Measurements from ENCODE around the gene TENM4. TPM values are rescaled to one million over a fixed set of nuclear protein-coding genes. Genes with fewer than 3 reads are reported as not detected.

The TENM4 gene
- total and polyA plus RNA-seq, 2 of the 8 experiments (the other 6 are each of a cell fraction or from before 2014, with no cell fraction given) = 3.5 to 7.2 TPM

DNA sequence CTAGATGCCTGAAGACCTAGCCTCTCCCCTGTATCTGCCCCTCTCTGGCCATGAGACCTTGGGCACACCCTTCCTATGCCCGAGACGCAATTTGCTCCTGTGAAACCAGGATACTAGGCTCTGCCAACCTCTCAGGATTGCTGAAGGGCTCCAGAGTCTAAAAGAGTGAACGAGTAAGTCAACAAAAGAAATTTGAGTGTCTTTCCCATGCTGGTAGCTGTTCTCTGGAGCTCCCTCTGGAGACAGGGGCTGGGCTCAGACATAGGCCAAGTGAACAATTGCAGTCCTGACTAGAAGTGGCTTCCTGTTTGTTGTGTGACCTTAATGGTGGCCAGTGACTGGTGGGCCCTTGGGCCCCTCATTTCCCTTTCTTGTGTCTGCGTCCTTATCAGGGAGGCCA is 677.2 kb downstream of the TENM4 start:
- Histone ChIP-seq H3K56ac (replicated peaks; ENCODE audit: insufficient read length, low read depth, low read length) (no peak overlapping the region), H2BK15ac (ENCODE audit: low read length) (no peak overlapping the region), H3K9ac (replicated peaks in 1 of 4; ENCODE audit: extremely low read depth in 1 of 4, low read depth in 3 of 4, low read length in 3 of 4) (no peak overlapping the region), H2BK120ac (replicated peaks; ENCODE audit: low read depth, low read length) (no peak overlapping the region), H3K23me2 (ENCODE audit: low read depth, low read length) (no peaks in the 10 kb centered on the region; the same call in 1 of the 2 replicates), H3K36me3 (ENCODE audit: control insufficient read depth in 2 of 4, insufficient read depth in 4 of 4, low read length in 3 of 4) (no peaks in the 10 kb centered on the region), H3K4me2 (ENCODE audit: insufficient read depth in 1 of 2, low read depth in 2 of 2, low read length in 2 of 2) (no peak overlapping the region), H4K5ac (ENCODE audit: insufficient read length, low read depth, low read length) (no peak overlapping the region), H2AFZ (ENCODE audit: low read length) (no peak overlapping the region), H3K4ac (replicated peaks; ENCODE audit: insufficient read length, low read depth, low read length) (no peak overlapping the region), H2BK5ac (ENCODE audit: low read depth, low read length) (no peak overlapping the region; the same call in 1 of the 2 replicates), H2AK5ac (ENCODE audit: low read depth, low read length) (no peak overlapping the region), H4K91ac (replicated peaks; ENCODE audit: insufficient read length, low read length) (no peak overlapping the region), H3K4me3 (ENCODE audit: extremely low read depth in 1 of 4, insufficient read depth in 2 of 4, low read depth in 3 of 4, low read length in 4 of 4) (no peak overlapping the region), H3K18ac (ENCODE audit: extremely low read depth, low read length) (no peak overlapping the region), H3K14ac (ENCODE audit: insufficient read length) (no peak overlapping the region), H3K79me2 (ENCODE audit: control insufficient read depth in 1 of 2, insufficient read depth in 2 of 2, low read length in 2 of 2) (no peaks in the 10 kb centered on the region), H3K79me1 (ENCODE audit: low read depth, low read length) (no peaks in the 10 kb centered on the region), H3K27ac (ENCODE audit: low read depth, low read length) (no peak overlapping the region), H3K27me3 (replicated peaks in 1 of 4; ENCODE audit: control insufficient read depth in 3 of 4, extremely low read depth in 1 of 4, insufficient read depth in 3 of 4, low read length in 3 of 4) (no peaks in the 10 kb centered on the region), H4K20me1 (replicated peaks in 1 of 2; ENCODE audit: control insufficient read depth in 1 of 2, insufficient read depth in 2 of 2, low read length in 2 of 2) (no peaks in the 10 kb centered on the region), H3K4me1 (replicated peaks in 1 of 4; ENCODE audit: control insufficient read depth in 3 of 4, insufficient read depth in 4 of 4, low read length in 3 of 4) (no peaks in the 10 kb centered on the region), H3K23ac (ENCODE audit: insufficient read length) (no peak overlapping the region), H3K9me3 (ENCODE audit: insufficient read depth in 2 of 2, low read depth in 1 of 2, low read length in 1 of 2) (no peaks in the 10 kb centered on the region), H4K8ac (ENCODE audit: extremely low read depth, insufficient read depth, low read length) (no peak overlapping the region), H2BK20ac (ENCODE audit: low read length) (no peak overlapping the region), H2BK12ac (ENCODE audit: low read depth, low read length) (0 out of 2 replicates have a peak overlapping the region, but pooled peaks have one; percentile 5)
- ChIA-PET CTCF (ENCODE audit: partially characterized antibody) (interaction anchor here (1.0 to 2.0 kb wide), 6 partner anchors 10 to 117 kb away, joined by 3 to 9 read pairs (median 4); no protein-coding TSS in a partner anchor), POLR2A (ENCODE audit: partially characterized antibody) (no interaction called here)
- 92% methylated on average over 4 of the region's 4 CpGs; no CpG with 5 or more reads in 1 of the 2 experiments for WGBS, 2 experiments (ENCODE audit: extremely low coverage in 1 of 2, insufficient coverage in 1 of 2, insufficient read length in 1 of 2, insufficient replicate concordance in 2 of 2, low coverage in 1 of 2, low lambda C conversion rate in 2 of 2, missing lambda C conversion rate in 1 of 2)
- FAIRE-seq (no peak), DNase-seq (ENCODE audit: low read depth in 1 of 2, low spot score in 2 of 2) (no peak)
- TF ChIP-seq, protein P1, sequence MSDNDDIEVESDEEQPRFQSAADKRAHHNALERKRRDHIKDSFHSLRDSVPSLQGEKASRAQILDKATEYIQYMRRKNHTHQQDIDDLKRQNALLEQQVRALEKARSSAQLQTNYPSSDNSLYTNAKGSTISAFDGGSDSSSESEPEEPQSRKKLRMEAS (IDR thresholded peaks at IDR 0.05) = no peak
- TF ChIP-seq POU5F1 (IDR thresholded peaks at IDR 0.05; ENCODE audit: low read depth, low read length) = no peak
- no peak for TF ChIP-seq BACH1 (IDR thresholded peaks at IDR 0.05; ENCODE audit: low read length)
- no peak for TF ChIP-seq RXRA (IDR thresholded peaks at IDR 0.05; ENCODE audit: insufficient read depth, low read depth, low read length)
- no peak for TF ChIP-seq EGR1 (IDR thresholded peaks at IDR 0.05; ENCODE audit: borderline replicate concordance, low read depth, low read length)
- TF ChIP-seq TAF1 (IDR thresholded peaks at IDR 0.05; ENCODE audit: low read depth, low read length) = no peak
- no peak for TF ChIP-seq CREB1 (IDR thresholded peaks at IDR 0.05)
- TF ChIP-seq POLR2A (IDR thresholded peaks at IDR 0.05; ENCODE audit: control extremely low read depth in 1 of 2, low read depth in 2 of 2, low read length in 2 of 2) = no peak
- TF ChIP-seq, protein P2, sequence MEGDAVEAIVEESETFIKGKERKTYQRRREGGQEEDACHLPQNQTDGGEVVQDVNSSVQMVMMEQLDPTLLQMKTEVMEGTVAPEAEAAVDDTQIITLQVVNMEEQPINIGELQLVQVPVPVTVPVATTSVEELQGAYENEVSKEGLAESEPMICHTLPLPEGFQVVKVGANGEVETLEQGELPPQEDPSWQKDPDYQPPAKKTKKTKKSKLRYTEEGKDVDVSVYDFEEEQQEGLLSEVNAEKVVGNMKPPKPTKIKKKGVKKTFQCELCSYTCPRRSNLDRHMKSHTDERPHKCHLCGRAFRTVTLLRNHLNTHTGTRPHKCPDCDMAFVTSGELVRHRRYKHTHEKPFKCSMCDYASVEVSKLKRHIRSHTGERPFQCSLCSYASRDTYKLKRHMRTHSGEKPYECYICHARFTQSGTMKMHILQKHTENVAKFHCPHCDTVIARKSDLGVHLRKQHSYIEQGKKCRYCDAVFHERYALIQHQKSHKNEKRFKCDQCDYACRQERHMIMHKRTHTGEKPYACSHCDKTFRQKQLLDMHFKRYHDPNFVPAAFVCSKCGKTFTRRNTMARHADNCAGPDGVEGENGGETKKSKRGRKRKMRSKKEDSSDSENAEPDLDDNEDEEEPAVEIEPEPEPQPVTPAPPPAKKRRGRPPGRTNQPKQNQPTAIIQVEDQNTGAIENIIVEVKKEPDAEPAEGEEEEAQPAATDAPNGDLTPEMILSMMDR (IDR thresholded peaks at IDR 0.05; ENCODE audit: control extremely low read depth in 1 of 3, insufficient read depth in 1 of 3, low read depth in 1 of 3, low read length in 3 of 3) = no peak
- TF ChIP-seq TBP (IDR thresholded peaks at IDR 0.05; ENCODE audit: low read depth, low read length) = no peak
- TF ChIP-seq CBX5 (IDR thresholded peaks at IDR 0.05; ENCODE audit: low read depth, low read length) = no peak
- no peak for TF ChIP-seq RAD21 (IDR thresholded peaks at IDR 0.05 in 1 of 2, conservative IDR thresholded peaks at IDR 0.05 in 1 of 2; ENCODE audit: low read depth in 2 of 2, low read length in 2 of 2)
